Muscle of back (tissue), 13 donors: ENCODE data around the gene KNG1. TPM values are rescaled to one million over a fixed set of nuclear protein-coding genes. Genes with fewer than 3 reads are reported as not detected.
"Not testable (repeated sequence)": the region's sequence is repeated elsewhere in the genome, so short reads cannot be mapped to it uniquely, and the experiment has no call there.

ENCODE experiments used
- DNase-seq, 3 donors: peaks; one replicate each; pipeline versions ENCODE4 v3.0.0 to v3.0.0-alpha.2; 2013
- long read RNA-seq, 9 donors: transcript quantifications; one replicate each; lab custom pipeline, GENCODE V29; 2026
- polyA plus RNA-seq, 10 donors: library from polyadenylated mRNA; unstranded; fragments of 120-200 nt; gene quantifications; one replicate each; pipeline ENCODE4 v1.2.1, GENCODE V29; 2013; ENCODE audit not compliant: insufficient read length in 10 of 10

KNG1 gene
- under 1 TPM in 4 of 10 donors, not detected in 6; 0.07 to 0.70 (median 0.12) TPM for polyA plus RNA-seq
- long read RNA-seq, donor 1: 0 reads
- long read RNA-seq, donor 2: 0 reads
- long read RNA-seq, donor 3: 0 reads
- long read RNA-seq, donor 4: 0 reads
- long read RNA-seq, donor 5: 0 reads
- long read RNA-seq, donor 6: 0 reads
- long read RNA-seq, donor 7, partial matches to known transcripts: 0 of 1 reads
- long read RNA-seq, donor 7, other reads (novel, unspliced or antisense): 0 of 1 reads
- long read RNA-seq, donor 8: 0 reads
- long read RNA-seq, donor 9: 0 reads

GRCh38 chr3:186717039-186717457, at the start of gene KNG1:
KNG1 (plus strand) TSS chr3:186717359; CDS start chr3:186717543, 184 bp downstream.
- no peak for DNase-seq

GRCh38 chr3:186668426-186668825, 48.7 kb upstream of the KNG1 start:
- DNase-seq: no peak

- no peak for DNase-seq
Measured at GRCh38 chr3:186669378-186670084, 47.6 kb upstream of the KNG1 start.

DNA sequence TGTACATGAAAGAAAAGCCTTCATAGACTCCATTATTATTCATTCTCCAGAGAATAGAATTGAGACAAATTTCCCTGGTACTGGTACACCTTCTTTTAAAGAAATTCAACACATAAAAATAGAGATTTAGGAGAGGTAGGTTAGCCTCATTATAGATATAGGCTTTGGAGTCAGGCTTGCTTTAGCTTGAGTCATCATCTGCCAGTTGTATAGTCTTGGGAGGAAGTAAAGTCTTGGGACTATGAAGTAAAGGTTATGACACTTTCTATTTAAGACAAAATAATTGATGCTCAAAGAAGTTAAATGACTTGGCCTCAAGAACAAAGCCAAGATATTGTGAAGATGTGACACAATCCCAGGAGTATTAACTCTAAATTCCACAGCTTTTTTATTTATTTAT, 47.0 kb upstream of the KNG1 start:
- DNase-seq: no peak

- no peak for DNase-seq
Measured at GRCh38 chr3:186671051-186671450, 46.1 kb upstream of the KNG1 start.

GRCh38 chr3:186678604-186679003, 38.6 kb upstream of the KNG1 start:
- no peak for DNase-seq

DNA sequence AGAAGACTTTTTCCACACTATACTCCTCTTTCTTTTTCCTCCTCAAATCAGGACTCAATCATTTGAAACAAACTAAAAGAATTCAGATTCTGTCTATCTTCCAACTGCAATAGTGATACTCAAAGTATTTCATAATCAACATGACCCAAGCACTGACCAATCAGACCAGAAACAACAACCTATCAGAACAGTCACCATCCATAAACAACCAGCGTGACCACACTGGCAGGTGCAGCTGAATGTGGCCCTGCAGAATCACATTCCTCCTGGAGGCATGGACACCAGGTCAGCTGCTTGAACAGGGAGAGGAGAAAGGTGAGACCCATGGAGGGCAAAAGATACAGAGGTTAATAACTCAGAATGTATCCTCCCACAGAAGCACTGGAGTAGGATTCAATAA, 38.0 kb upstream of the KNG1 start:
- DNase-seq: no peak

DNA sequence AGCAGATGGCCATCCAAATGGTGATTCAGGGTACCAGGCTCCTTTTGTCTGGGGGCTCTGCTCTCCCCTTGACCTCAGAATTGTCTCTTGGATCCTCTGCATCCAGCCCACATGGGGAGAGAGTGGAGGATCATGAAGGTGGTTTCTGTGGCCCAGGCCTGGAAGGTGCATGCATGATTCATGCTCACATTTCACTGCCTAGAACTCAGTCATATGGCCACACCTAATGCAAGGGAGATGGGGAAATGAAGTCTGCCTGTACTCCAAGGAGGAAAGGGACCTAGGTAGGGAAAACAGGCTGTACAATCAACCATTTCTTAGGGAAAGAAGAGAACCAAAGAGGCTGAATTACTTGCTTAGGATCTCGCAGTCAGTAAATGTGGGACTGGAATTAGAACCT, 36.3 kb upstream of the KNG1 start:
- no peak for DNase-seq

DNA sequence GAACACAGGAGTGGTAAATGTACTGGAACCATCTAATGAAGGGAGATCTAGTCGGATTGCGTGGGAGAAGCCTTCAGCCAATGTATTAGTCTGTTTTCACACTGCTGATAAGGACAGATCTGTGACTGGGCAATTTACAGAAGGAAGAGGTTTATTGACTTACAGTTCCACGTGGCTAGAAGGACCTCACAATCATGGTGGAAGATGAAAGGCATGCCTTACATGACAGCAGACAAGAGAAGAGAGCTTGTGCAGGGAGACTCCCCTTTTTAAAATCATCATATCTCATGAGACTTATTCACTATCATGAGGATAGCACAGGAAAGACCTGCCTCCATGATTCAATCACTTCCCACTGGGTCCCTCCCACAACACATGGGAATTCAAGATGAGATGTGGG, 34.3 kb upstream of the KNG1 start:
- no peak for DNase-seq

- no peak for DNase-seq
Measured at GRCh38 chr3:186683979-186684378, 33.2 kb upstream of the KNG1 start.

DNA sequence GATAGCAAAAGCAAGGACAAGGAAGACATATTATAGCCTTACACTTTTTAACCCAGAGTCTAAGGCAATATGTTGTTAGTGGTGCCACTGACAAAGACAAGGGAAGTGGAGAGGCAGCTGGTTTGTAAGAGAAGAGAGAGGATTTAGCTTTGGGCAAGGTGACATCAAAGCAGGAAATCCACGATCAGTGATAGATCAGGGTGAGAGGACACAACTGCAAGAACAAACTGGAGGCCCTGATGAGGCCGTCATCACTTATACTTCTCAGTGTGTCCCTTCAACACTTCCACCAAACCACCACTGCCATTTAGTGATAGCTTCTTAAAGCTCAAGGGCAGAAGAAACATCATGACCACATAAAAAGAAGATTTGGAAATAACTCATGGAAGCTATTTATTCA, 30.7 kb upstream of the KNG1 start:
- not testable (repeated sequence) for DNase-seq

DNA sequence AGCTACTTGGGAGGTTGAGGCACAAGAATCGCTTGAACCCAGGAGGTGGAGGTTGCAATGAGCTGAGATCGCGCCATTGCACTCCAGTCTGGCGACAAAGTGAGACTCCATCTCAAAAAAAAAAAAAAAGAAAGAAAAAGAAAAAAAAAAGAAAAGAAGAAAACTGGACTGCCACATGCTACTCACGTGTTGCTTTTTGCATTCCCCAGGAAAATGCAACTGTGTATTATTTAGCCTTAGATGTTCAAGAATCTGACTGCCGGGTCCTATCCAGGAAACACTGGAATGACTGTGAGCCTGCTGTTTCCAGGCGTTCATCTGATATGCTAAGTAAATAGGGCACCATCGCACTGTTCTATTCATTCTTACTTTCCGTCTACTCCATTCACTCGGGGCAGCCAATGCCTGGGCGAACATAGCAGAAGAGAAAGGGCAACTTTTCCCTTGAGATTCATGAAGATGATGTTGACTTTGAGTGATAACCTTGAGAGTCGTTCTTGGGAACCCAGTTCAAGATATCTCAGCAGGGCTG, 30.0 kb upstream of the KNG1 start:
- DNase-seq: no peak

- DNase-seq: not testable (repeated sequence)
Measured at GRCh38 chr3:186690304-186690703, 26.9 kb upstream of the KNG1 start.

DNA sequence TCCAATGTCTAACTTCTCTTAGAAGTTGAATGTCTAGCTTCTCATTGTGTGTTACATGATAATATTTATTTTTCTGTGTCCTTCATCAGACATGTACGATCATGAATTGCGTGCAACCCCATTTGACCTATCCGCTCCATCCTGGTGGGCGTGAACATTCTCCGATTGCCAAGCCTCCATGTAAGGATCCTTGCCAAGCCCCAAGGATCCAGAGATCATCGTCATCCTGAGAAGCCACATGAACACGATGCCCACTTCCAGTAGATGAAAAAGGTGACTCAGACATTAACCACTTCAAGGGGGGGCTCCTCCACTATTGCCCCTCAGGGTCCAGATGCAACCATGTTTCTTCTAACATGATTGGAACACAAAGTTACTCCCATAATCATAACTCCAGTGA, 25.5 kb upstream of the KNG1 start:
- no peak for DNase-seq

DNA sequence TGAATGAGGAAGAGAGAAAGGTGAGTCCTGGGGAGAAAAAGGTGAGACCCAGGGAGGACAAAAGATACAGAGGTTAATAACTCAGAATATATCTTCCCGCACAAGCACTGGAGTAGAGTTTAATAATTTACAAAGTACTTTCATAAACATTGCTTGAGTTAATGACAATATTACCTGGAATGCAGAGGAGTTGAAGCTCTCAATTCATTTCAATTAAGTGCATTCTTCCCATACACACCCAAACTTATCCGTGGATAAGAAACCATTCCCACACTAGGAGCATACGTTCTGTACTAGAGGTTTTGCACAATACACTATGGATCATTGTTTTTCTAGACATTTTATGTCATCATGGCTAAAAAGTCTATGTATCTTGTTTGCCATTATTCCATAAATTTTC, 23.3 kb upstream of the KNG1 start:
- DNase-seq: no peak

- no peak for DNase-seq
Measured at GRCh38 chr3:186694288-186695032, 22.7 kb upstream of the KNG1 start.

GRCh38 chr3:186696522-186696921, 20.6 kb upstream of the KNG1 start:
- DNase-seq: no peak

- no peak for DNase-seq
Measured at GRCh38 chr3:186697510-186697909, 19.6 kb upstream of the KNG1 start.

DNA sequence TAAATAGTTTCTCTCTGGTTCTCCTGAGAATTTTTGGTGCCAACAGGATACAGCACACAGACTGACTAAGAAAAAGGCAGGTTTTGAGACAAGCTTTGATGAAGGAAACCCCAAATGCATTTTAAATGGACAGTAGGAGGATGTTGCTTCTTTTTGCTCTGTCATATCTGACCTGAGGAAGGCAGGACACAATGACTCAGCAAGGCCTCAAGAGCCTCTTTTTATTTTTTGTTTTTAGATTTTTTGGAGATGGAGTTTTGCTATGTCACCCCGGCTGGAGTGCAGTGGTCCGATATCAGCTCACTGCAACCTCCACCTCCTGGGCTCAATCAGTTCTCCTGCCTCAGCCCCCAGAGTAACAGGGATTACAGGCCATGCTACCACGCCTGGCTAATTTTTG, 16.9 kb upstream of the KNG1 start:
- DNase-seq: no peak

- DNase-seq: not testable (repeated sequence)
Measured at GRCh38 chr3:186702451-186702850, 14.7 kb upstream of the KNG1 start.

DNA sequence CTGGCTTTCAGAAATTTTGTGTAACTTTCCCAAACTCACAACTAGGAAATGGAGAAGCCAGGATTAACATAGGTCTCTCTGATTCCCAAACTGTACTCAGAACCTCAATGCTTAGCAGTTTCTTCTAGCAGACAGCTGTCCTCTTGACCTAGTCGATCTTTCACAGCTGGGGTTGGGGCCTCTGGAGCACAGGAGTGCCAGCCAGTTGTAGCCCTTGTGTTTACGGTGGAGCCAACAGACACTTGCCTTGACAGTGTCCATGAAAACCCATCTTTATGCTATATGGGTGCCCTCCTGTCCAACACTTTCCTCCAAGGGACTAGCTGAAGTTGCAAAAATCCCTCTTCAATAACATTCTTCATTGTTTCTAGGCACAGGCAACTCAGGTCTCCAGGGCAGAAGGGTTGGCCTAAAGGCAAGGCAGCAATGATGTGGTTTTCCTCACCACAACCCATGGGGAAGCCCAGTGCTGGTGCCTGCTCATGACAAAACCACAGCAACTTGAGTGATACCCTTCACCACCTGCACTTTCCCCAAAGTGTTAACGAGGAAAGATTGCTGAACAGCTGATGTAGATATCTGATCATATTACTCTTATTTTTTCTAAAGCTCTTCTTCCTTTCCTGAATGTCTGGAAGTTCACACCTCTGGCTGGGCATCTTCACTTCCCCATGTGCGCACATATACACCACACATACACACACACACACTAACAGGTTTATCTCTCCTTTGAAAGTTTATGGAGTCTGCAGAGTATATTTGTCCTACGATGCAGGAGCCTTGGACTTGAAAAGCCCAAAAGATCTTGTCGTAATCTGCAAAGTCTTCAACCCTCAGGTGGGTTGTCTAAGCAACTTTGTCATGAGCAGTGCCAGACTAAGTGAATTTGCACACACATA, 11.0 kb upstream of the KNG1 start:
- no peak for DNase-seq
